Chondrocyte (in vitro differentiated cells): ENCODE results near the gene SEMA3B. TPM values are rescaled to one million over a fixed set of nuclear protein-coding genes. Genes with fewer than 3 reads are reported as not detected.
"Not testable (repeated sequence)": the region's sequence is repeated elsewhere in the genome, so short reads cannot be mapped to it uniquely, and the experiment has no call there.

Experiments
- DNase-seq: peaks from one replicate; pipeline ENCODE4 v3.0.0; 2021; ENCODE audit warnings: mixed read lengths, low spot score
- H3K27ac Mint-ChIP-seq: one replicate; pipeline ENCODE4 v1.8.0; 2021; ENCODE audit warnings: mild to moderate bottlenecking, moderate library complexity, mixed read lengths; ENCODE audit not compliant: unreplicated experiment
- H3K27me3 Mint-ChIP-seq: 2 replicates; pipeline ENCODE4 v1.8.0; 2021; ENCODE audit warnings: low read depth, mixed read lengths
- H3K36me3 Mint-ChIP-seq: 2 replicates; pipeline ENCODE4 v1.8.0; 2021; ENCODE audit warnings: low read depth, mixed read lengths
- H3K4me1 Mint-ChIP-seq: 2 replicates; pipeline ENCODE4 v1.8.0; 2021; ENCODE audit warnings: low read depth, mild to moderate bottlenecking, mixed read lengths
- H3K4me3 Mint-ChIP-seq: one replicate; pipeline ENCODE4 v1.8.0; 2021; ENCODE audit warnings: mild to moderate bottlenecking, moderate library complexity, mixed read lengths; ENCODE audit not compliant: unreplicated experiment
- H3K9me3 Mint-ChIP-seq: 2 replicates; pipeline ENCODE4 v1.8.0; 2021; ENCODE audit warnings: low read depth, mixed read lengths
- CTCF ChIP-seq: fragments of 200-600 bp; sonication (generic); IDR thresholded peaks from 2 replicates; pipeline ENCODE4 v1.5.0; 2021; ENCODE audit warnings: antibody characterized with exemption, mild to moderate bottlenecking, moderate library complexity
- total RNA-seq: library from RNA; stranded (reverse); gene quantifications from 3 replicates; pipeline ENCODE4 v1.2.1, GENCODE V29; 2021

SEMA3B gene
- total RNA-seq, 1 donor from 2014 or later: 16.4 TPM

- Mint-ChIP-seq H3K4me3 (no peak overlapping the region), H3K27ac (peak overlapping the region; percentile 63), H3K9me3 (no peaks in the 10 kb centered on the region), H3K4me1 (peaks cover 58% of the 10 kb centered on the region), H3K36me3 (no peaks in the 10 kb centered on the region), H3K27me3 (peaks cover 9% of the 10 kb centered on the region)
- DNase-seq: no peak
- no peak for TF ChIP-seq CTCF
These were observed 1.0 kb downstream of the SEMA3B start for GRCh38 chr3:50269977-50270413.

- no peak overlapping the region for H3K27ac Mint-ChIP-seq
- H3K9me3 Mint-ChIP-seq: no peaks in the 10 kb centered on the region
- H3K4me1 Mint-ChIP-seq: peaks cover 55% of the 10 kb centered on the region
- no peak for TF ChIP-seq CTCF
- H3K4me3 Mint-ChIP-seq: no peak overlapping the region
- H3K36me3 Mint-ChIP-seq: no peaks in the 10 kb centered on the region
- DNase-seq: no peak
- peaks cover 11% of the 10 kb centered on the region for H3K27me3 Mint-ChIP-seq
These were observed 1.7 kb downstream of the SEMA3B start for GRCh38 chr3:50270422-50271224.

GRCh38 chr3:50271314-50271936, 2.5 kb downstream of the SEMA3B start:
- Mint-ChIP-seq H3K36me3 (no peaks in the 10 kb centered on the region), H3K4me3 (no peak overlapping the region), H3K27me3 (peaks cover 11% of the 10 kb centered on the region), H3K9me3 (no peaks in the 10 kb centered on the region), H3K4me1 (peaks cover 48% of the 10 kb centered on the region), H3K27ac (no peak overlapping the region)
- DNase-seq: no peak
- TF ChIP-seq CTCF: no peak

- not testable (repeated sequence) for DNase-seq, H3K27ac Mint-ChIP-seq, H3K9me3 Mint-ChIP-seq, H3K4me3 Mint-ChIP-seq, H3K36me3 Mint-ChIP-seq
- peaks cover 37% of the 10 kb centered on the region for H3K4me1 Mint-ChIP-seq
- peaks cover 11% of the 10 kb centered on the region for H3K27me3 Mint-ChIP-seq
These were observed 3.6 kb downstream of the SEMA3B start for GRCh38 chr3:50272538-50272910.

- peaks cover 11% of the 10 kb centered on the region for H3K27me3 Mint-ChIP-seq
- no peaks in the 10 kb centered on the region for H3K9me3 Mint-ChIP-seq
- H3K4me1 Mint-ChIP-seq: peaks cover 32% of the 10 kb centered on the region
These were observed 4.2 kb downstream of the SEMA3B start for GRCh38 chr3:50272911-50273688.

More at GRCh38 chr3:50272911-50273688, 4.2 kb downstream of the SEMA3B start:
- Mint-ChIP-seq H3K27ac (no peak overlapping the region), H3K4me3 (peak overlapping the region; percentile 62), H3K36me3 (no peaks in the 10 kb centered on the region)
- TF ChIP-seq CTCF: peak; percentile 98
- no peak for DNase-seq
